ENCODE results near the gene EIF5AL1.

DNA sequence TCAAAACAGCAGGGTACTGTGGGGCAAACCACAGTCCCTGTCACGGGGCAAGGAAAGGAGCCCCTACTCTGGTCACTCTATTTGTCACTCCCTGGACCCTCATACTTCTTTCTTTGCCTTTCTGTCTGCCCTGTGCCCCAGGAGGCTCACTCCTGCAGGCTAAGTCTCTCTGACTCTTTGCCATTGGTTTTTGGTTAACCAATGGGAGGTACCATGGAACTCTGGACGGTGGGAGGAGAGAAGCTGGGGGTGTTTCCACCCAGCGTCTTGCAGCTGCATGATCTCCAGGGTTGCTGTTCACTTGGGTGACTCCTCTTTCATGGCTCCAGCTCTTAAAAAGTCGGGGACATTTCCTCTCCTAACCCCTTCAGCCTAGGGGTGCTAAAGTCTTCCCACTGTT, 15.4 kb upstream of the EIF5AL1 start:
- TF ChIP-seq CTCF (IDR thresholded peaks at IDR 0.05; ENCODE audit: low read depth, low read length) (no peak), POLR2A (IDR thresholded peaks at IDR 0.05; ENCODE audit: extremely low read depth, insufficient read length) (no peak)
